Measurements from ENCODE around the gene NAALADL2.

NAALADL2 gene

GRCh38 chr3:174858353-174858752, 781 bp upstream of the NAALADL2 start:
- DNase-seq (ENCODE audit: low read depth): no peak
- in situ Hi-C loops (cut with HindIII; ENCODE audit: low sequenced_read_pairs): no loop called here
- no peak for TF ChIP-seq CTCF (IDR thresholded peaks at IDR 0.05; ENCODE audit: low read depth, low read length, missing control alignments)

GRCh38 chr3:174859756-174860155, 622 bp downstream of the NAALADL2 start:
- no peak overlapping the region for H3K4me3 ChIP-seq (ENCODE audit: low read depth, low read length)
- in situ Hi-C loops (cut with HindIII; ENCODE audit: low sequenced_read_pairs): no loop called here
- TF ChIP-seq CTCF (IDR thresholded peaks at IDR 0.05; ENCODE audit: low read depth, low read length, missing control alignments): no peak
- DNase-seq (ENCODE audit: low read depth): no peak

More at GRCh38 chr3:174858353-174858752, 781 bp upstream of the NAALADL2 start:
- no peak overlapping the region for H3K4me3 ChIP-seq (ENCODE audit: low read depth, low read length)

- no peak overlapping the region for H3K4me3 ChIP-seq (ENCODE audit: low read depth, low read length)
- DNase-seq (ENCODE audit: low read depth): no peak
- TF ChIP-seq CTCF (IDR thresholded peaks at IDR 0.05; ENCODE audit: low read depth, low read length, missing control alignments): no peak
- in situ Hi-C loops (cut with HindIII; ENCODE audit: low sequenced_read_pairs): no loop called here
Observed at GRCh38 chr3:174862101-174862500, 3.0 kb downstream of the NAALADL2 start.

- H3K4me3 ChIP-seq (ENCODE audit: low read depth, low read length): no peak overlapping the region
- no peak for DNase-seq (ENCODE audit: low read depth)
- in situ Hi-C loops (cut with HindIII; ENCODE audit: low sequenced_read_pairs): no loop called here
- TF ChIP-seq CTCF (IDR thresholded peaks at IDR 0.05; ENCODE audit: low read depth, low read length, missing control alignments): no peak
Observed at GRCh38 chr3:174862666-174863065, 3.5 kb downstream of the NAALADL2 start.

GRCh38 chr3:174863488-174863887, 4.4 kb downstream of the NAALADL2 start:
- TF ChIP-seq CTCF (IDR thresholded peaks at IDR 0.05; ENCODE audit: low read depth, low read length, missing control alignments): no peak
- in situ Hi-C loops (cut with HindIII; ENCODE audit: low sequenced_read_pairs): no loop called here
- no peak overlapping the region for H3K4me3 ChIP-seq (ENCODE audit: low read depth, low read length)
- DNase-seq (ENCODE audit: low read depth): no peak

GRCh38 chr3:174869448-174869847, 10.3 kb downstream of the NAALADL2 start:
- in situ Hi-C loops (cut with HindIII; ENCODE audit: low sequenced_read_pairs): no loop called here
- no peak for DNase-seq (ENCODE audit: low read depth)
- no peak for TF ChIP-seq CTCF (IDR thresholded peaks at IDR 0.05; ENCODE audit: low read depth, low read length, missing control alignments)
- no peak overlapping the region for H3K4me3 ChIP-seq (ENCODE audit: low read depth, low read length)

Measured in astrocyte of the cerebellum (primary cell).